Measurements from ENCODE around the gene STAT3. TPM values are rescaled to one million over a fixed set of nuclear protein-coding genes. Genes with fewer than 3 reads are reported as not detected.
A peak's percentile ranks its signal among the peaks of the same experiment; 100 is the strongest.

The STAT3 gene
- total RNA-seq, 1 donor from 2014 or later = 181 TPM

DNA sequence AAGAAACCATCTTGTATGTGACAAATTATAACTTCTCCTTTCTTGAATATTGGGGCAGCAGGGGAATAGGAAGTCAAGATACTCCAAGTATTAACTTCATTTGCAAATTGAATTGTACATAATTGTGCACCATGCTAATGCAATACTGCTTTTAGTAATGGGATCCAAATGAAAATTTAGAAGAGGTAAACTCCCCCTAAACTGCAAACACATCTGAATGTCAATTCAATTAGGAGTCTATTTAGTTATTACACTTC lies 116.5 kb downstream of the STAT3 start:
- TF ChIP-seq, protein P1, sequence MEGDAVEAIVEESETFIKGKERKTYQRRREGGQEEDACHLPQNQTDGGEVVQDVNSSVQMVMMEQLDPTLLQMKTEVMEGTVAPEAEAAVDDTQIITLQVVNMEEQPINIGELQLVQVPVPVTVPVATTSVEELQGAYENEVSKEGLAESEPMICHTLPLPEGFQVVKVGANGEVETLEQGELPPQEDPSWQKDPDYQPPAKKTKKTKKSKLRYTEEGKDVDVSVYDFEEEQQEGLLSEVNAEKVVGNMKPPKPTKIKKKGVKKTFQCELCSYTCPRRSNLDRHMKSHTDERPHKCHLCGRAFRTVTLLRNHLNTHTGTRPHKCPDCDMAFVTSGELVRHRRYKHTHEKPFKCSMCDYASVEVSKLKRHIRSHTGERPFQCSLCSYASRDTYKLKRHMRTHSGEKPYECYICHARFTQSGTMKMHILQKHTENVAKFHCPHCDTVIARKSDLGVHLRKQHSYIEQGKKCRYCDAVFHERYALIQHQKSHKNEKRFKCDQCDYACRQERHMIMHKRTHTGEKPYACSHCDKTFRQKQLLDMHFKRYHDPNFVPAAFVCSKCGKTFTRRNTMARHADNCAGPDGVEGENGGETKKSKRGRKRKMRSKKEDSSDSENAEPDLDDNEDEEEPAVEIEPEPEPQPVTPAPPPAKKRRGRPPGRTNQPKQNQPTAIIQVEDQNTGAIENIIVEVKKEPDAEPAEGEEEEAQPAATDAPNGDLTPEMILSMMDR (IDR thresholded peaks at IDR 0.05) = no peak
- H3K27me3 ChIP-seq = no peaks in the 10 kb centered on the region
- no peaks in the 10 kb centered on the region for H3K9me3 ChIP-seq
- peaks cover 0 to 8% of the 10 kb centered on the region in 2 donors for H3K4me1 ChIP-seq
- intact Hi-C loops (cut with DNase I) = no loop called here
- no peak for DNase-seq (ENCODE audit: low spot score in 2 of 2)
- H3K4me3 ChIP-seq = no peak overlapping the region
- H3K27ac ChIP-seq = no peak overlapping the region
- no peaks in the 10 kb centered on the region for H3K36me3 ChIP-seq

DNA sequence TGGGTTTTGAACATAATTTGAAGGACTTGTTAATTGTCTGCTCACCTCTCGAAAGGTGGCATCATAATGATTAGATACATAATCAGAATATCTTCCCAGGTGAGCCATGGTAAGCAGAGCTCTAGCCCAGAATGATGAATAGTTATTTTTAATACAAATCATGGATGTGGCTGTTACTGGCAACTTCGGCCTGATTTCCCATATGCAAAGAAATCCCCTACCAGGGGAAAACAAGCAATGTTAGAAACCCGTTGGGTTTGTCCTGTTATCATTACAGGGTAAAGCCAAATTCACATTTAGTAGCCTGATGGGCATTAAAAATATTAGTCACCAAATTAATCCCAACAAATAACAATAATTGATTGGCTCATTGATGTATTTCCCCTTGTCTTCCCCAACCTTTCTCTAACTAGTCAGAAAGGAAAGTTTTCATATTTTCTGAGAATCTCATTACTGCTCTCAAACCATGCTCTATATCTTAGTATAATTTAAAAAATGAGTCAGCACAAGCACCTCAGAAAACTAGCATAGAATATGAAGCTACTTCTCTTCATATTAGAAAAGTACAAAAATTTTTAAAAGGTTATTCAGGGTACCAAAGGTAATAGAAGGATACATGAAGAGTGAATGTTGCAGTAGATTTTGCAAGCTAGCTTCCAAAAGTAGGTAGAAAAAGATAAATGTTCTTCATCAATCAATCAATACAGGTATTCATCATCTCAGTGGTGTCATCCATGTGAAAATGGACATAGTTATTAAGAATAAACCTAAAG lies 117.0 kb downstream of the STAT3 start:
- Histone ChIP-seq H3K27ac (no peak overlapping the region), H3K4me1 (peaks cover 0 to 8% of the 10 kb centered on the region in 2 donors), H3K9me3 (no peaks in the 10 kb centered on the region), H3K36me3 (no peaks in the 10 kb centered on the region), H3K27me3 (no peaks in the 10 kb centered on the region), H3K4me3 (no peak overlapping the region)
- DNase-seq (ENCODE audit: low spot score in 2 of 2) = no peak
- TF ChIP-seq, protein P1 (IDR thresholded peaks at IDR 0.05) = no peak
- intact Hi-C loops (cut with DNase I) = no loop called here

DNA sequence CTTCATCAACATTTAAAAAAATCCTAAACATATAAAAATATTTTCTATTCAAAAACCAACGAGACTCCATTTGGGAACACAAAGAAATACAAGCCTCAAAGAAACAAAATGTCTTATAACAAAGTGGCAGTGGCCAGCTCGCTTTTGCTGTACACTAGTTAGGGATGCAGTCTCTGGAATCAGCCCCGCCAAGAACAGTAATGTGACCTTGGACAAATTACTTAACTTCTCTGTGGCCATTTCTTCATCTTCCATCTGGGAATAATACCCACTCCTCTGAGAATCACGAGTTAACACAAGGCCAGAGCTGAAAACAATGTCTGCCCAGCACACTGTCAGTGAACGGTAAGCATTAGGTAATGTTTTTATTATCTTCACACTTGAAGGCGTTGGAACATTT lies 117.6 kb downstream of the STAT3 start:
- Histone ChIP-seq H3K9me3 (no peaks in the 10 kb centered on the region), H3K27me3 (no peaks in the 10 kb centered on the region), H3K36me3 (no peaks in the 10 kb centered on the region), H3K4me3 (no peak overlapping the region), H3K4me1 (peaks cover 0 to 8% of the 10 kb centered on the region in 2 donors), H3K27ac (no peak overlapping the region)
- intact Hi-C loops (cut with DNase I) = no loop called here
- DNase-seq (ENCODE audit: low spot score in 2 of 2) = no peak
- TF ChIP-seq, protein P1 (IDR thresholded peaks at IDR 0.05) = no peak

DNA sequence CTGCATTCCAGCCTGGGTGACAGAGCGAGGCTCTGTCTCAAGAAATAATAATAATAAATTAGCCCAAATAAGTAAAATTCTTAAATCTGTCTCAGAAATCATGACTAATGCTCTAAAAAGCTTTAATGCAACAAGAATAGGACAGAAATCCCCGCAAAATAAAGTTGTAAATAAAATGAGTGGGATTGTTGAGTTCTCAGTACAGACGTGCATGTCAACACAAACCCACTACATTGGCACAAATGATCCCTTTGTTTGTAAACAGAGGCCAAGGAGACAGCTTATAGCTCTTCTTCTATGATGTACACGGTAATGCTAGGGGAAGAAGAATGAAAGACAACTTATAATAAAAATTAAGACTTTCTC lies 118.1 kb downstream of the STAT3 start:
- Histone ChIP-seq H3K9me3 (no peaks in the 10 kb centered on the region), H3K4me3 (no peak overlapping the region), H3K4me1 (peaks cover 0 to 7% of the 10 kb centered on the region in 2 donors), H3K27ac (peak overlapping the region in 1 of 2 donors; percentile 21), H3K27me3 (no peaks in the 10 kb centered on the region), H3K36me3 (no peaks in the 10 kb centered on the region)
- TF ChIP-seq, protein P1 (IDR thresholded peaks at IDR 0.05) = no peak
- intact Hi-C loops (cut with DNase I) = no loop called here
- DNase-seq (ENCODE audit: low spot score in 2 of 2) = no peak

DNA sequence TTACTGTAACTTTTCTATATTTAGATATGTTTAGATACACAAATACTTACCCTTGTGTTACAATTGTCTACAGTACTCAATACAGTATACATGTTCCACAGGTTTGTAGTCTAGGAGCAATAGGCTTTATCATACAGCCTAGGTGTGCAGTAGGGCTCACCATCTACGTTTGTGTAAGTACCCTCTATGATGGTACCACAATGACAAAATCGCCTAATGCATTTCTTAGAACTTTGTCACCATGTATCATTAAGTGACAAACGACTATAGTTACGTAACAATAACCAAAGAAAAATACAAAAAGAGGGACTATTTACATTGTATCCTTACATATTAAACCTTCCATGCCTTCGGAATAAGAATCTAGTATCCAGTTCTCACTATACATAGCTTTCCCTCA lies 120.0 kb downstream of the STAT3 start:
- TF ChIP-seq, protein P1 (IDR thresholded peaks at IDR 0.05) = no peak
- Histone ChIP-seq H3K9me3 (no peaks in the 10 kb centered on the region), H3K36me3 (no peaks in the 10 kb centered on the region), H3K27me3 (no peaks in the 10 kb centered on the region), H3K4me1 (no peaks in the 10 kb centered on the region), H3K27ac (no peak overlapping the region), H3K4me3 (no peak overlapping the region)
- intact Hi-C loops (cut with DNase I) = no loop called here
- DNase-seq (ENCODE audit: low spot score in 2 of 2) = no peak
